GM13976 (cell line): ENCODE measurements around the gene ANKRD44.

Source experiments
- DNase-seq: peaks from one replicate; pipeline ENCODE4 v3.0.0; 2012; ENCODE audit warnings: low spot score
- in situ Hi-C: fragments of 300-500 bp; cut with MboI; formaldehyde crosslinking; loops from one replicate; pipeline ENCODE4 v1.12.0; 2022; ENCODE audit warnings: low sequenced_read_pairs, mixed read lengths, inconsistent platforms; ENCODE audit not compliant: unreplicated experiment
- TF ChIP-seq, protein P1 (sequence below): IDR thresholded peaks from 2 replicates; pipeline ENCODE4 v1.5.1; 2012; ENCODE audit warnings: borderline replicate concordance, mild to moderate bottlenecking; ENCODE audit not compliant: insufficient read depth; ENCODE audit errors: extremely low read depth, missing control alignments, control extremely low read depth

The ANKRD44 gene

DNA sequence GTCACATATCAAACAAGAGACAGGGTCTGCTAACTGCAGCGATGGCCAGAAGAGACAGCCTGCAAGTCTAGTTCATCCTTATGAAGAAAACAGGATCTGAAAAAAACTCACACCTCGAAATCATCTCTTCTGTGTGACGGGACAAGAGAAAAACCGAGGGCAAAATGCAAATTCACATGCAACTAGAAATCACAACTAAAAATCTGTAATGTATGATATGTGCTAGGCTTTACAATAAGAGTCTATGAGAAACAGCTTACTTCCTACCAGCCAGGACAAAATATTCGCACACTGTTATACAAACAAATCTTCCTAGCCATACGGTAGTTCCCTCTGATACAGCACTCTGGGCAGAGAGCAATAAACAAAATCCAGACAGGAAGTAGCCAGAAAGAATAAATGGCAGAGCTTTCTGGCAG, 48.8 kb downstream of the ANKRD44 start:
- in situ Hi-C loops: no loop called here
- DNase-seq: peak; percentile 50
- TF ChIP-seq, protein P1, sequence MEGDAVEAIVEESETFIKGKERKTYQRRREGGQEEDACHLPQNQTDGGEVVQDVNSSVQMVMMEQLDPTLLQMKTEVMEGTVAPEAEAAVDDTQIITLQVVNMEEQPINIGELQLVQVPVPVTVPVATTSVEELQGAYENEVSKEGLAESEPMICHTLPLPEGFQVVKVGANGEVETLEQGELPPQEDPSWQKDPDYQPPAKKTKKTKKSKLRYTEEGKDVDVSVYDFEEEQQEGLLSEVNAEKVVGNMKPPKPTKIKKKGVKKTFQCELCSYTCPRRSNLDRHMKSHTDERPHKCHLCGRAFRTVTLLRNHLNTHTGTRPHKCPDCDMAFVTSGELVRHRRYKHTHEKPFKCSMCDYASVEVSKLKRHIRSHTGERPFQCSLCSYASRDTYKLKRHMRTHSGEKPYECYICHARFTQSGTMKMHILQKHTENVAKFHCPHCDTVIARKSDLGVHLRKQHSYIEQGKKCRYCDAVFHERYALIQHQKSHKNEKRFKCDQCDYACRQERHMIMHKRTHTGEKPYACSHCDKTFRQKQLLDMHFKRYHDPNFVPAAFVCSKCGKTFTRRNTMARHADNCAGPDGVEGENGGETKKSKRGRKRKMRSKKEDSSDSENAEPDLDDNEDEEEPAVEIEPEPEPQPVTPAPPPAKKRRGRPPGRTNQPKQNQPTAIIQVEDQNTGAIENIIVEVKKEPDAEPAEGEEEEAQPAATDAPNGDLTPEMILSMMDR: no peak

DNA sequence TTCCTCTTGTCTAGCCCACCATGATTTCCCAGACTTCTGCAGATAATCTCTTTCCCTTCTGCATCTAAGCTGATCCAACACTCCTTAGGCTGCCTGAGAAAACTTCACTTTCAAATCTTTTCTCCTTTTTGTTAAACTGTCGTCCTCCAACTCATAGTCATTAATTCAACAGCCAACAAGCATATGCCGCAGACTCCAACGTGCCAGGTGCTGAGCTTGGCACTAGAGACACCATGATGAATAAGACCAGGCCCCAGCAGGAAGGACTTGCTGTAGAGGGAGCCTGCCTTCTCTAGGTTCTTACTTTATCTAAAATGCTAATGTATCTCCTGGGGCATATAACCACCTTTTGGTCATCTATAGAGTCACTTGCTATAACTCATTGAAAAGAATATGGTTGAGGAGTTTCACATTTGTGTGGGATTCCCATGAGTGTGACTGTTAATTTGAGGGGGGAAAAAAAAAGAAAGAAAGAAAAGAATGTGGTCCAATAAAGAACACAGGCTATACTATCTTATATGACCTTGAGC, 51.0 kb downstream of the ANKRD44 start:
- in situ Hi-C loops: no loop called here
- TF ChIP-seq, protein P1: no peak
- no peak for DNase-seq

DNA sequence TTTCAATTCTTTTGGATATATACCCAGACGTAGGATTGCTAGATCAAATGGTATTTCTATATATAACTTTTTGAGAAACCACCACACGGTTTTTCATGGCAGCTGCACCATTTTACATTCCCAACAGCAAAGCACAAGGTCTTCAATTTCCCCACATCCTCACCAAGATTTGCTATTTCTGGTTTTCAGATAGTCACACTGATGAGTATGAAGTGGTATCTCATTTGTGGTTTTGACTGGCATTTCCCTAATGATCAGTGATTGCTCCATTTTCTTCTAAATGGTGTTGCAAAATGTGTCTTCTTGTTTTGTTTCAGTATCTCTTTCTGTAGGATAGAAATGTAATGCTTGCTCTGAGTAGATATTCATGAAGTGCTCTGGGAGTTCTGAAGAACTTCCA, 52.0 kb downstream of the ANKRD44 start:
- no peak for DNase-seq
- TF ChIP-seq, protein P1: no peak
- in situ Hi-C loops: no loop called here

DNA sequence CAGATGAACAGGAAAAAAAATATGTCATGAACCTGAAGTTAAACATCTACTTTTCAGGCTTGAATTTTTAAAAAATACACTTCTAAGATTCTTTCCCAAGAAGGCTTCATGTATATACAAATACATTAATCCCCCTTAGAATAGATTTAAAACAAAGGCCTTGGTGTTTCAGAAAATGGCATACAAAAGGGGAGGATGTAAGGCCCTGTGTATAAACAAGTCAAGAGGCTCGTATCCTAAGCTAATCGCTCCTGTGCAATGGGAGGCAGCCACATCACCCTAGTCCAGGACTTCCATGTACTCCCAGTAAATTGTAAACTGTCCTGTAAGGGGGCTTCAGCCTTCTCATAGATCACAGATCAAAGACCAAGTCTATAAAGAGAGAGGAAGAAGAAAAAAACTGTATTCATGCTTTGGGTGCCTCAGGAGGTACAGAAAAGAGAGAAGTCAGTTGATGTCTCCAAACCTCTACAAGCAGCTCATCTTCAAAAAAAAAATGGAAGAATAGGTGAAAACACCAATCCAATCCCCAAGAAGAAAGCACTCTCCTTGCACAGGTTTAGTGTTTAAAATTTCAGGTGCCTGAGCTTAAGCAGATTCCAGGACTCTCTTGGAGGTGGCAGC, 53.9 kb downstream of the ANKRD44 start:
- DNase-seq: no peak
- in situ Hi-C loops: no loop called here
- TF ChIP-seq, protein P1: no peak

DNA sequence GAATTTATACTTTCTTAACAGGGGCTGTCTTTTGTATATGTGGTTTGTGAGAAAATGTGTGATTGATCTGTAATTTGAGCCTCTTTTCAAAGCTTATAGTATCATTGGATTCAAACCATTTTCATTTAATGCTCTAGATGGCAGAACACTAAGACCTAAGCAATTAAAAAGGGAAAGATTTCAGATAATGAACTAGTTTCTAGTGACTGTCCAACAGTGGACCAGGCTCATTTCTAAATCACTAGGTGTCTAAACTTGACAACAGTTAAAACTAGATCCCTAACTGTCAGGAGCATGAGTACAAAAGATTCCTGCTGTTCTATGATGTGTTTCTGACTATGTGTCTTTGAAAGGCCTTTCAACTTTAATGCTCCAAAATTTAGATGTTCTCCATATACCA, 54.6 kb downstream of the ANKRD44 start:
- TF ChIP-seq, protein P1: no peak
- DNase-seq: no peak
- in situ Hi-C loops: no loop called here

DNA sequence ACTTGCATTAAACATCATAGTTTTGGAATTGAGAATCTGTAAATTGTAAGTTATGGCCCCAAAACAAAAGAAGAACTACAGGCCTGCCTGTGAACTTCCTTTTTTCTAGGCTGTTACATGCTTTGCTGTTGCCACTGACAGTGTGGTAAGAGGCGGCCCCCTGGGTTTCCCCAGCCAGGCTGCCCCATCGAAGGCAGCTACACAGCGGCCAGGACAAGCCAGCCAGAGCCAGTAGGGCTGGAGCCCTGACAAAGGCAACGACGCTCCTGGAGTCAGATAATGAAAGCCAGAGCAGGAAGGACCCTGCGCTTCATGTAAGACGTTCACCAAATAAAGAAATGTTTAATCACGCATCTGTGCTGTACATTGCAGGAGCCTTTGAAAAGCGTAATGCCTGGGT, 55.0 kb downstream of the ANKRD44 start:
- DNase-seq: peak; percentile 87
- in situ Hi-C loops: no loop called here
- TF ChIP-seq, protein P1: no peak

DNA sequence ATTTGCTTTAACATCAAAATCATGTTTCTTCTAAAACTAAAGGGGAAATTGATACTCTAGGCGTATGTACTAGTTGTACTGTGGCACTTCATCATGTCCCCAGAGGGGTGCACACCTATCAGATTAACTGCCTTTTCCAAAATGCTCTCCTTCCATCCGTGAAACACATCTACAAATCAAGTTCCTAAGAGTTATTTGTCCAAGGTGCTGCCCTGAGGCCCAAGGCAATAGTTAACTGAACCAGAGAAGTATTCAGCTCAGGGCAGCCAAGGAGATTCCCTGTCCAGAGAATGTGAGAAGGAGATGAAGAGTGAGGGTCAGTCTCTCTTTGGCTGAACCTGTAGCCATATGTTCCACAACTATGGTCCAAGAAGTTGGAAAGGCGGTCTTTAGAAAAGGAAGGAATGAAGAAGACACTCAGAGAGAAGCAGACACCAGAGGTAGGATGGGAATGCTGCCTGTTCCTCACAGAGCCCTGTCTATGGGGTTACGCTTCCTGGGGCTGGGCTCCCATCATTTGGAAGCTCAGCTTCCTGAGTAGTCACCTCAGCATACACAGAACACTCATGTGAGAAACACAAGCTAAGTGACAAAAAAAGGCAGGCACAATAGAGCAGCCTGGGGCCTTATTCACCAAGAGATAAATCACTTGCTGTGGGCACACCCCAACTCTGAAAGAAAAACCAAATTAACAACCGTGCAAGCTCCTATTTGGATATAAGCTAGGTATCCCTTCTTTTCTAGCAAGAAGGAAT, 55.6 kb downstream of the ANKRD44 start:
- TF ChIP-seq, protein P1: no peak
- in situ Hi-C loops: no loop called here
- no peak for DNase-seq
